ENCODE data around the gene ZNF716. TPM values are rescaled to one million over a fixed set of nuclear protein-coding genes. Genes with fewer than 3 reads are reported as not detected.

Gene ZNF716
- total RNA-seq (2022; extraction: Qiagen RNA extraction): not detected in 5 replicates

GRCh38 chr7:57449904-57450303, at the start of gene ZNF716:
Gene ZNF716 (plus strand): TSS chr7:57450177. CDS start chr7:57450289, 112 bp downstream.

